ENCODE data around the gene COBL.

The COBL gene

GRCh38 chr7:51246258-51247245, 70.1 kb downstream of the COBL start:
- DNase-seq = no peak

GRCh38 chr7:51244885-51245284, 71.7 kb downstream of the COBL start:
- no peak for DNase-seq

DNA sequence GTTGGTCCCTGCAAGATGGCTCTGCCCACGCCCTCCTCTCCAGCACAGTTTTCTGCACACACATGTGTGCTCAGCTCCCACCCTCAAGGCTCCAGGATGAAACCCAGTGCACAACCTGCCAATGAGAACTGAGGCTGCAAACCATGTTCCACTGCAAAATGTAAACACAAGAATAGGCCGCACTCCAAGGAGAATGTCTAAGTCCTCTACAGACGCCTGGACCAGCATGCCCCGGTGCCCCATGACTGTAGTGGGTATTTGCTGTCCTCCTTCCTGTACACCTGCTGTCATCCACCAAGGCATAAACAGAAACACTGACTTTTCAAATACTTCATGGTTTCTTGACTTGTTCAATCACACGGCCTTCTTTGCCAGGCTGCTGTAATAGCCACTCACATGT, 72.6 kb downstream of the COBL start:
- DNase-seq = no peak

- no peak for DNase-seq
Observed at GRCh38 chr7:51243631-51244030, 73.0 kb downstream of the COBL start.

DNA sequence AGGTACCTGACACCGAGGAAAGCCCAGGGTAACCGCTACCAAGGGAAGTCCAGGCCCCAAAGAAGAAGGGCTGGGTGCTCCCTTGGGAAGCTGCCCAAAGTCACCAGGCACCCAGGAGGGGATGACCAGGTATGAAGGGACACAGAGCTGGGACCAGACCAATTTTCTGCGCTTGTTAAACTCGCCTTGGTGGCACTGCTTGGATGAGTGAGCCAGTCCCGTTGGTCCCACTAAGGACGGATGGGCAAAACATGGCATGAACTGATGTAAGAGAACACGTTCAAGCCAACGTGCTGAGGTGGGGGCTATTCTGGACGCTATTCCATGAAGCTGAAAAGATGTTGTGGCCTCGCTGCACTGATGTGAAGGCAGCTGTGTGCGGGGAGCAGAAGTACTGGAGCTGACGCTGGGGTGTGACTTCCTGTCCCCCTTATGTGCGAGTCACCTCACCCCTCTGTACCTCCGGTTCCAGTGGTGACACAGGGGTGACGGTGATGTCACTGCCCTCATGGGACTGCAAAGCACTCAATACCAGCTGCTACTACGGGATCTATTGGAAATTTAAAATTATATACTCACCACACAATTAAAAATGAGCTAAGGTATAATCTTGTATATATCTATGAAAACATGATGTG, 73.6 kb downstream of the COBL start:
- no peak for DNase-seq

DNA sequence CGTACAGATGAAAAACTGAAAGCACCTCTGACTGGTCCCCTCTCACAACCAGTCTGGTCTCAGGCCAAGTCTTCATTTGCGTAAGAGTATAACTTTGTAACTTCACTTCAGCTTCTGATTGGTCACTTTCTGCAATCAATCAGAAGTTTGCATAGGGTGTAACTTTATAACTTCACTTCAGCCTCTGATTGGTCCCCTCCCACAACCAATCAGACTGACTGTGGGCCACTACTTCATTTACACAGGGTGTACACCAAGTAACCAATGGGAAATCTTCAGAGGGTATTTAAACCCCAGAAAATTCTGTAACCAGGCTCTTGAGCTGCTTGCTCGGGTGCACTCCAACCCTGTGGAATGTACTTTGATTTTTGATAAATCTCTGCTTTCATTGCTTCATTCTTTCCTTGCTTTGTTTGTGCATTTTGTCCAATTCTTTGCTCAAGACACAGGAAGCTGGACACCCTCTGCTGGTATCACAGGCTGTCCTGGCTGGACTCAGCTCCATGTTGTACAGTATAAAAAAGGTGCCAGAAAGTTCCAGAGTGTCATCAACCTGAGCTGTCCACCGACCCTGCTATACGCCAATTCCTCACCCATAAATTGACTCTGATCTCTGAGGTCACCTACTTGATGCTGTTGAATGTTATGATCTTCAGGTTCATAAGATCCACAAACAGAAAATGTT, 74.5 kb downstream of the COBL start:
- no peak for DNase-seq

DNA sequence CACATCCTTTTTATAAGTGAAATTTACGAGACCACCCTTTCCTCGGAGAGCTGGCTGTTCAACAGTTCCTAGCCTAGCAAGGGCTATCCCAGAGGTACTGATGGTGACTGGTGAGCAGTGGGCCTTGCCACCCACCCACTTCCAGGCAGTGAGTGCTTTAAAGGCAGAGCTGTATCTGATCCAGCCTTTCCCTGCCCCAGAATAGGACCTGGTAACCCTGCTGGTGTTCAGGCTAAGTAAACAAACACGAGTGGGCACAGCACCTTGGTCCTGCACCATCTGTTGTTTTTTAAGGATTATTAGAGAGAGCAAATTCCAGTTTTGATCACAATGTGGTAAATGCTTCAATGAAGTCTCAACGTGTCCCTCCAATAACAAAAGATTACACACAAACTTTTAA, 75.7 kb downstream of the COBL start:
- DNase-seq = no peak

DNA sequence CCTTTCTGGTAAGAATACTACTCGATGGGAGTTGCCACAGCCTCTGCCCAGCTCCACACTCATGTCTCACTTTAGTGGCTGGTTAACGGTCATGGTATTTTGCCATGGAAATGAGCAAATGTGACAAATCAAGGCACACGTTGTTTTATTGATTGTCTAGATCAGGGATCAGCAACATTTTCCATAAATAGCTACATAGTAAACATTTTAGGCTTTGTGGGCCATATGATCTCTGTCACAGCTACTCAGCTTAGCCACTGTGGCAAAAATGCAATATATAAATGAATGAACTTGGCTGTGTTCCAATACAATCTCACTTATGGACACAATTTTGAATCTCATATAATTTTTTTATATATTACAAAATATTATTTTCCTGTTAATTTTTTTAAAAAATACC, 76.9 kb downstream of the COBL start:
- no peak for DNase-seq

- no peak for DNase-seq
Observed at GRCh38 chr7:51238981-51239495, 77.6 kb downstream of the COBL start.

DNA sequence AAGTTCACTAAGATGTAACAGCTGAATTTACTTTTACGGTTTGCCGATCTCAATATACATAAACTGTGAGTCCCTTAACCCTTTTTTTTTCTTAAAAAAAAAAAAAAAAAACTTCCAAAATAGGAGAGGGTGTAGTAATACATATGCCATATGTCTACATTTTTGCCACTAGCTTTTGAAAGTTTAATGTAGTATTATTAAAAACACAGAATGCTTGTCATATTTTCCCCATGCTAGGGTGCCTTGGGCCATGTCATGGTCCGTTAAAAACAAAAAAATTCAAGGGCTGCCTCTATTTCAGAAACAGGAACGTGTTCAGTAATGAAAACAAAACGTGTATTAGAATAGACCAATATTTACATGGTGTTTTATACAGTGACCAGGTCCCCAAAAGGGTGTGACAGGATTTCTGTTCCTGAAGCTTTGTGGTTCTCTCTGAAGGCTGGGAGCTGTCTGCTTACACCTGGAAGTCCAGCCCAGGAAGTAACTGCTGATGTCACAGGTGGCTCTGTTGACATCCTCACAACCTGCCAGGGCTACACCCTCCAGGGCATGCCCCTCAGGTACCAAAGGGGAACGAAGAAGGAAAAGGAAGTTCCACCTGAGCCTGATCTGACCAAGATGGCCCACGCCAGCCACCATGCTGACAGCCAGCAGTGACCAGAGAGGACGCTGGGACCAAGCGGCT, 79.0 kb downstream of the COBL start:
- no peak for DNase-seq

DNA sequence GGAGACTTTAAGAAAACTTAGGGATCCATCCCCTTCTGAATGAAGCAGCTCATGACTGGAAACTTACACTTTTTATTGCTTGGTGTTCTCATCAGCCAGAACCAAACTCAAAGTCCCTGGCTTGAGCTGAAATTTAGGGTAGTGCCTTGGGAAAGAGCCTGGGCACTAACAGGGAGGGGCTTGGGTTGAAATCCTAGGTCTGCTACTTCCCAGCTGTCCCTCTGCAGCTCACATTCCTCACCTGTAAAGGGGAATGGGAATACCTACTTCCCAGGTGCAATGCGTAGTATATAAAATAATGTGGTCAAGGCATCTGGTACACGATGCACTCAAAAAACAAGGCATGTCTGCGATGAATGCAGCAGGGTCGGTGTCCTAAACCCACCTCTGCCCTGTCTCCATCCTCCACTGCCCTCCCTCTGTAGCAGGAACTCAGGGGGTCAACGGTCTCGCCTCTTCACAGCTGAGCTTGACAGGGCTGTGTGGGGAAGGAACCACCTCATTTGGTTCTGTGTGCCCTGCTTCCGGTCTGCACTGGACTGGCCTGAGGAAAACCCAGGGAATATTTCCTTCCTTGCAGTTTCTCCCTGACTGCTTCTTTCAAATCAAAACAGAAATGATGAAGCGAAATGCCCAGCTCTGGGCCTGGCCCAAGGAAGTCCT, 80.0 kb downstream of the COBL start:
- no peak for DNase-seq

DNA sequence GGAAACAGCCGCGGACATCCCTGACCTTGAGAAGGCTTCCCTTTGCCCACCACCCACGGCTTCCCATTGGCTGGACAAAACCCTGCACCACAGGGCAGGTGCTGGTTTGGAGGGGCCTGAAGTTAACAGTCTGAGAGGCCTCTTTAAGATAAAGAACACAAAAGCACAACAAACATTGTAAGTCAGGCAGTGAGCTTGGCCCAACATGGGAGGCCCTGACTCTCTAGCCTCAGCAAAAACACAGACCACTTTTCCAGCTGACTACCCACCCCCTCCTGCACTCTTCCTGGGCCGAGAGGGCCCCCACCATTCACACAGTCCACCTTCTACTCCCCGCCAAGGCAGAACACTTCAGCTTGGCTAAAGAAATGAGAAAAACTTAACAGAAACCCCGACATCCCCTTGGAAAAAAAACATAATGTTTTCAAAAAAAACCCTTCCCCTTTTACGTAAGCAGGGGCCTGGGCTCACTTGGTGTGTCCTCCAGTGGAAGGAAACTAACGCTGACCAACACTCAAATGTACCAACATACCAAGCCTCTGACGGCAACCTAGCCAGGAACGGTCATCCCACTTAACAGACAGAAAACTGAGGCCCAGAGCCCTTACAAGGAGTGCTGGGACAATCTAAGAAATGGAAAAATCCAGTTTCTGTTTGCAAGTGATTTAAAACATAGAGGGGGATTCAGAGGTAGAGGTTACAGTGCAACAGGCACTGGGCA, 80.9 kb downstream of the COBL start:
- DNase-seq = no peak

DNA sequence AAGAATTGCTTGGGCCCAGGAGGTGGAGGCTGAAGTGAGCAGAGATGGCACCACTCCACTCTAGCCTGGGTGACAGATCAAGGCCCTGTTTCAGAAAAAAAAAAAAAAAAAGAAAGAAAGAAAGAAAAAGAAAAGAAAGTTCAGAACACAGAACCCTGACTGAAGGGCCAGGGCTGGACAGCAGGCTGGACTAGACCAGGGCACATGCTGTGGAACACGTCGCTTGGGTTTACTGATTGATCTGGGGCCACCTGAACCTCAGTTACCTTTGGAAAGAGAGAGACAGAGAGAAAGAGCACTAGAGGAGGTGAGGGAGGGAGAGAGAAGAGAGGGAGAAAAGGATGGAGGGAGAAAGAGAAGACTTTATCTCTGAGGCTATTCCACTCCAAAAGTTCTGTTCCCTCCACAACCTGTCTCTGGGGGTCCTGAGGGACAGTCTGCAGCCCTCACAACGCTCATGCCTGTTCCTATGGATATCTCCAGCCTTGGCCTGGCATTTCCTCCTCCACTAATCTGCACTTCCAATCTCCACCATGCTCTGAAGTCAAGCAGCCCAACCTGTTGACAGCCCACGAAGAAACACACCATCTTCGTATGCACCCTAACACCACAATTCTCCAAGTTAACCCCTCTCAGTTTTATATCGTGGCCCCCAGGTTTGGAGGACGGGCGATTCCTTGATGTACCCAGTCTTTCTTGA, 81.8 kb downstream of the COBL start:
- DNase-seq = no peak

- DNase-seq = no peak
Observed at GRCh38 chr7:51234139-51234538, 82.5 kb downstream of the COBL start.

DNA sequence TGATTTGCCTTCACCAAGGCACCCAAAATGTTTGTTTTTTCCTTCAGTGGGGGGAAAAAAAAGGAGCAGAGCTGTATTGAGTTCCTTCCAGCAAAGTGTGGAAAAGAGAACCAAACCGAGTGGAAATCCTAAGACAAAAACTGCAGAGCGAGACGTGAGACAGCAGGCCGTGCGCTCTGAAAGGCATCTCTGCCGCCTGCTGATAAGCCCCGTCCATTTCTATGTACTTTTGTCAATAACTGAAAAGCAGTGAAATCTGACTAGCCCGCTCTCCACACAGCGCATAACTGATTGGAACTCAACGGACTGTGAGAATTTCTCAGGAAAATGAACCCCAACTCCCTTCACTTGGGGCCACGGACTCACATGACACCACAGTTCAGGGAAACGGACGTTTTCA, 83.2 kb downstream of the COBL start:
- no peak for DNase-seq

DNA sequence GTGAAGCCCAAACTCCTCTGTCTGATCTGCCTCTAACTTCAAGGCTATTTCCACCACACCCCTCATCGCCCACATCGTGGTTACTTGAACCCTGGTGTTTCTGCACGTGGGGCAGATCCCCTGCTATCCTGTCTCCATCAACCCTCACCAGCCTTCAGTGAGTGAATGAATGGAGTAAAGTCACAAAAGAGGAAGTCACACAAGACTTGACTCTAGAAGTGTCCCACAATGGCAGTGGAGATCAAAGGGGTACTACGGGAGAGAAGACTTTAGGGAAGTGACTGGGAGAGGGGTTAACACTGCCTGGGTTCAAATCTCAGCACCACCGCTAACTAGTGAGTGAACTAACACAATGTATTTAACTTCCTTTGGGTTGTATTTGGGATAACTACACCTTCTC, 85.9 kb downstream of the COBL start:
- DNase-seq = no peak

DNA sequence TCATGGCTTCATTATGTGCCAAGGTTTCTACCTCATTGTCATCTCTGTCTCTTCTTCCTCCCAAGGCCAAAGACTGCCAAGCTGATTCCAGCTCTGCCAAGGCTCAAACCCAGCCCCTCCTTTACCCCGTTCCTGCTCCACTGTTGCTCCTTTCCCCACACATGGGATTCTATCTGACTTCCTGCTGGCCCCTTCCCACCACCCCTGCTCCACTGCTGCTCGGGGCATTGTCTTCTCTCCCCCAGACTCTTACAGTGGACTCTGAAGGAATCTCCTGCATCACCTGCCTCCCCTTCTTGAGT, 86.3 kb downstream of the COBL start:
- DNase-seq = no peak

GRCh38 chr7:51229620-51230323, 86.8 kb downstream of the COBL start:
- DNase-seq = no peak

DNA sequence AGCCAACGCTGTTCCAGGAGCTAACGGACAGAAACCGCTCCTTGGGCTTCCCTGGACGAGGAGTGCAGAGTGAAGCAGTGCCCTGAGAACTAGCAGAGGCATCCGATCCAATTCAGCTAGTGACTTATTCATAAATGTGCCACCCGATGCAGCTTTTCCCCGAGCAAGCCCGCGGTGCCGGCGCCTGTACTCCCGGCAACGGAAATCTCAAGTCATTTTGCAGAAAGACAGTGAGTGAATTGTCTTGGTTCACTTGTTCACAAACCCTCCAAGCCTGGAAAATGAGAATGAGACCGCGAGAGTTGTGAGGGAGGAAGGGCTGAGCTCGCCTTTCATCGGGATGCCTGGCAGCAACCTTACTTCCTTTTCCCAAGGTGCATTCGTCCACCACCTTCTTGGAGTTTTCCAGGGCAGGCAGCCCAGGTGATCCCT, 87.5 kb downstream of the COBL start:
- no peak for DNase-seq

DNA sequence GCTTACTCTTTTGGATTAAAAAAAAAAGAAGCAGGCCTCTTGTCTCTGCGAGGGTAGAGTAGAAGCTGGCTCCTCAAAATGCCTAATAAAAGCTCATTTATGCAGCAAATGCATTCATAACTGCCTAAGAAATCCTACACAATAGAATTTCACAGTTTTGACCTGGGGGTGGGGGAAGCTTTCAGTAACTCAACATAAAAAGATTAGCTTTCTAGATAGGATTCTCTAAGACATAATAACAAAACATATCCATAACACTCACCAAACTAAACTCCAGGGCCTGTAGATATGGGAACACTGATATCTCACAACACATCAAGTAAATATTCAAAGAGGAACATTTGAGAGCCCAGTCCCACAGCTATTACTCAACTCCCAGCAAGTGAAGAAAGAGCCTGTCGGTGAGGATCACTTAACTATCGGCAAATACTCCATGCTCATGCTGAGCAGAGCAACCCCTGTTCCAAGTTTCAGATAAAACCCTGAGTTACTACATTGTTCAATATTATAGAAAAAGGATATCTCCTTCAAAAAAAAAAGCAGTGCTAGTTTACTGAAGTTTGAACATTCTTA, 88.1 kb downstream of the COBL start:
- no peak for DNase-seq

Data from T1000 (cell line).